ENCODE data around the gene NKIRAS2.

DNA sequence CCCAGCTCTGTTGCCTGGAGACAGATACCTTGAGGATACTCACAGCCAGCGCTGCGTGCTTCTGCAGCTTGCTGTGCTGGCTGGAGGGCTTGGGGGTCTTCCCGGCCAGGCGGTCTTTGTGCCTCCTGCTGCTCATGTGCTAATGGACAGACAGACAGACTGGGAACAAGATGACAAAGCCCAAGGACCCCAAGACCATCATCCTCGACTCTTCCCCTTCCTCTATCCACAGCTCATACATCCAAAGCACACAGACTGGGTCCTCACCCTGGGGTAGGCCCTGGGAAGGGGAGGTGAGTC lies 7.7 kb downstream of the NKIRAS2 start:
- TF ChIP-seq EZH2 (IDR thresholded peaks at IDR 0.05; ENCODE audit: insufficient read depth, poor library complexity, severe bottlenecking) = no peak
- TF ChIP-seq EZH2phosphoT487 (IDR thresholded peaks at IDR 0.05; ENCODE audit: insufficient read depth, low read depth) = no peak

Data from GM23248 (cell line).